GM18520 (cell line): ENCODE results near the gene CES3.

Experiments
- ATAC-seq: cut with Tn5 transposase; IDR thresholded peaks from one replicate; pipeline ENCODE4 v1.9.1; 2021; ENCODE audit not compliant: unreplicated experiment

The CES3 gene

GRCh38 chr16:67000384-67001351 is 39.6 kb downstream of the CES3 start:
- no peak for ATAC-seq

GRCh38 chr16:67001726-67002125 is 40.7 kb downstream of the CES3 start:
- no peak for ATAC-seq

GRCh38 chr16:67006930-67007658 is 46.0 kb downstream of the CES3 start:
- ATAC-seq, result no peak

- no peak for ATAC-seq
These were observed 48.1 kb downstream of the CES3 start for GRCh38 chr16:67009158-67009557.

GRCh38 chr16:67011274-67011673 is 50.2 kb downstream of the CES3 start:
- no peak for ATAC-seq

GRCh38 chr16:67013233-67013822 is 52.3 kb downstream of the CES3 start:
- ATAC-seq, result no peak

GRCh38 chr16:67013823-67014633 is 53.0 kb downstream of the CES3 start:
- ATAC-seq, result no peak

- ATAC-seq, result no peak
These were observed 53.7 kb downstream of the CES3 start for GRCh38 chr16:67014634-67015312.

GRCh38 chr16:67015313-67015731 is 54.3 kb downstream of the CES3 start:
- ATAC-seq, result no peak

GRCh38 chr16:67016143-67016542 is 55.1 kb downstream of the CES3 start:
- no peak for ATAC-seq

GRCh38 chr16:67016681-67017420 is 55.8 kb downstream of the CES3 start:
- ATAC-seq, result no peak

GRCh38 chr16:67017421-67017750 is 56.3 kb downstream of the CES3 start:
- no peak for ATAC-seq

GRCh38 chr16:67017810-67018488 is 56.9 kb downstream of the CES3 start:
- peak; percentile 88 for ATAC-seq

- ATAC-seq, result no peak
These were observed 58.1 kb downstream of the CES3 start for GRCh38 chr16:67019171-67019570.

- no peak for ATAC-seq
These were observed 60.3 kb downstream of the CES3 start for GRCh38 chr16:67021321-67021720.

- no peak for ATAC-seq
These were observed 61.6 kb downstream of the CES3 start for GRCh38 chr16:67022531-67023214.

- ATAC-seq, result no peak
These were observed 62.6 kb downstream of the CES3 start for GRCh38 chr16:67023689-67024088.
